ENCODE data around the gene SLC9A6. TPM values are rescaled to one million over a fixed set of nuclear protein-coding genes. Genes with fewer than 3 reads are reported as not detected.

SLC9A6 gene
- 21.9 and 24.3 TPM in 2 replicates for total RNA-seq

DNA sequence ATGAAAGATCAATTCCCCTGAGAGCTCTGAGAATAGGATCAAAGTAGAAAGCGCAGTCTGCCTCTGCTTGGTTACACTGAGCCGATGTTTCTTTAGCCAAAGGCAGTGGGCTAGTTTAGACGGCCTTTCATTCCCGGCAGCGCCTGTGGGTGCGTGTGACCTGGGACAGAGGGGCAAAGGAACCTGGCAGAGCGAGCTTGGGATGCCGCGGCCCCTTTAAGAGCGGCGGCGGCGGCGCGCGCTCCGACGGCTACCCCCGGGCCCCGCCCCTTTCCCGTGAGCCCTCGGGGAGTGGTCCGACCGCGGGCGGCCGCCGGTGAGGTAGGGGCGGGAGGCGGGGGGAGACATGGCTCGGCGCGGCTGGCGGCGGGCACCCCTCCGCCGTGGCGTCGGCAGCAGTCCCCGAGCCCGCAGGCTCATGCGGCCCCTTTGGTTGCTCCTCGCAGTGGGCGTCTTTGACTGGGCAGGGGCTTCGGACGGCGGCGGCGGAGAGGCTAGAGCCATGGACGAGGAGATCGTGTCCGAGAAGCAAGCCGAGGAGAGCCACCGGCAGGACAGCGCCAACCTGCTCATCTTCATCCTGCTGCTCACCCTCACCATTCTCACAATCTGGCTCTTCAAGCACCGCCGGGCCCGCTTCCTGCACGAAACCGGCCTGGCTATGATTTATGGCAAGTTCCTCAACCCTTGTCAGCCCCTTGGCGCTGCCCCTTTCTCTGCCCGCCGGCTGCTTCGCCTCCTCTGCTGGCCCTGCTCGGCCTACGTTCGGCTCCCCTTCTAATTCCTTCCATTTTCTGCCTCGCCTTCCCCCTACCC is at the start of gene SLC9A6:
Gene SLC9A6, plus strand, starts transcription at position 279 of the 816 bp plus-strand sequence. Its CDS starts 224 bp downstream, at position 503.

DNA sequence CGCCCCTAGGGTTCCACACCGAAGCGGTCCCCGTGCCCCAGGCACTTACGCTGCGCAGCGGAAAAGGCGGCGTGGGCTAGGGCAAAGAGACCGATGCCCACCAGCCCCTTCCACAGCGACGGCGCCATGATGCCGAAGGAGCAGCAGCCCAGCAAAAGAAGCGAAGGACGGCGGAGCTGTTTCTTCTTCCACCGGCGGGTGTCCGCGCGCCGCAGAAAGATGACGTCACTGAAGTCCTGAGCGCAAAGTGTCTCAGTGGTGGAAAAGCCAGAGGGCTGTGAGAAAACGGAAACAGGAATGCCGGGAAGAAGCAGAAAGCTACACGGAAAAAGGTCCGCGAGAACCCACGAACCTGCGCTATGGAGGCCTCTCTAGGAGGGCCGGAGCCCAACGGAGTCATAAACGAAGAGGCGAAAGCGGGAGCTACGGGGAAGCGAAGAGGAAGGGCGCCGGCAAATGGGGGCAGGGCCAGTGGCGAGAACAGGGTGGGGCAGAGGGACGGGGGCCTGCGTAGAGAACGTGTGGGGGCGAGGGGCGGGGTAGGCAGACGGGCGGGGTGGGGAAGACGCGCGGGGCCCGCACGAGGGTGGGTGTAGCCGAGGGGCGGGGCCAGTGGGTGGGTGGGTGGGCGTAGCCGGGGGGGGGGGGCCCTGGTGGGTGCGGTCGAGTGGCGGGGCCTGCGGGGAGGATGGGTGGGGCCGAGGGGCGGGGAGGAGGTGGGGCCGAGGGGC is 11.5 kb upstream of the SLC9A6 start, which contains the start of gene MMGT1:
Gene MMGT1, minus strand, starts transcription at position 441 of the 731 bp plus-strand sequence. Its CDS starts 313 bp downstream, at position 128.

Other genes starting within 250 kb of the SLC9A6 start
- gene CT45A3, start 217.2 kb upstream of the SLC9A6 start, total RNA-seq = not detected in 2 replicates
- not detected in 2 replicates for gene CT45A5, start 199.9 kb upstream of the SLC9A6 start, total RNA-seq
- gene CT45A6, start 182.6 kb upstream of the SLC9A6 start, total RNA-seq = not detected in 2 replicates
- not detected in 2 replicates for gene CT45A2, start 165.4 kb upstream of the SLC9A6 start, total RNA-seq
- not detected in 2 replicates for gene CT45A7, start 148.2 kb upstream of the SLC9A6 start, total RNA-seq
- gene CT45A8, start 130.9 kb upstream of the SLC9A6 start, total RNA-seq = not detected in 2 replicates
- gene CT45A9, start 113.6 kb upstream of the SLC9A6 start, total RNA-seq = not detected in 2 replicates
- not detected in 2 replicates for gene CT45A10, start 92.0 kb upstream of the SLC9A6 start, total RNA-seq
- gene SAGE1, start 91.7 kb upstream of the SLC9A6 start, total RNA-seq = not detected in 2 replicates
- gene MMGT1, start 11.4 kb upstream of the SLC9A6 start, total RNA-seq = 21.3 and 23.7 TPM in 2 replicates
- gene FHL1, start 162.1 kb downstream of the SLC9A6 start, total RNA-seq = 135 and 174 TPM in 2 replicates